NCI-H1694 treated with DMSO at 0.1 percent for 48 hours (cell line): ENCODE data around the gene YTHDC1.
"Not testable (repeated sequence)": the region's sequence is repeated elsewhere in the genome, so short reads cannot be mapped to it uniquely, and the experiment has no call there.

Experiments
- DNase-seq: peaks from one replicate; lab custom pipeline; 2025; lab: John Stamatoyannopoulos, UW

Gene YTHDC1

DNA sequence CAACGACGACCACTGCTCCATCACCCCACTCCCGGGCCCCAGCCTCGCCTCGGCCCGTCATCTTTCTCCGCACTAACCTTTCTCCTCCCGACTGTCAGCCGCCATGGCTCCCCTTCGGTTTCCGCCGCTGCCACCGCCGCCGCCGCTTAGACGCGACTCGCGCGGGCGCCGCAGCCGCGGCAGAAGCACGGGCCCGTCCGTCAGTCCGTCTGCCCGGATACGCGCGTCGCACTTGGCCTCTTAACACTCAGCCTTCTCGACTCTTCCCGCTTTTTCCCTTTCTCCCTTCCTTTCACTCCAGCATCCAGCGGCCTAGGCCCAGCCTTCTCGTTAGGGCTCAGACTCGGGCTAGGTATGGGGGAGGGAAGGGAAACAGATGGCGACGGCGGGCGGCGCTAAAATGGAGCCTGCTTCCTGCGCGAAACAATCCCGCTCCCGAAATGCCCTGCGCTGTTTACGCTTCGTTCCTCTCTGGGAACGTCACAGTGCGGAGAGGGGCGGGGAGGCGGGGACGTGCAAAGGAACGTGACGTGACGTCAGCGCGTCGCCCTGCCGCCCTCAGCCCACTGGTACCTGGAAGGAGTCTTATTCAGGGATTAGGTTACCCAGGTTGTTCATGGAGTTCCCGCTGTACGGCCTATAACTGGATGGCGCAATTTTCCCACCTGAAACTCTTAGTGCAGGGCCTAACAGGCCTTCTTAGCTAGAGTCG is at the start of gene YTHDC1:
Gene YTHDC1, minus strand, starts transcription at position 442 of the 712 bp plus-strand sequence. Its CDS starts 337 bp downstream, at position 105.
- peak; percentile 87 for DNase-seq

DNA sequence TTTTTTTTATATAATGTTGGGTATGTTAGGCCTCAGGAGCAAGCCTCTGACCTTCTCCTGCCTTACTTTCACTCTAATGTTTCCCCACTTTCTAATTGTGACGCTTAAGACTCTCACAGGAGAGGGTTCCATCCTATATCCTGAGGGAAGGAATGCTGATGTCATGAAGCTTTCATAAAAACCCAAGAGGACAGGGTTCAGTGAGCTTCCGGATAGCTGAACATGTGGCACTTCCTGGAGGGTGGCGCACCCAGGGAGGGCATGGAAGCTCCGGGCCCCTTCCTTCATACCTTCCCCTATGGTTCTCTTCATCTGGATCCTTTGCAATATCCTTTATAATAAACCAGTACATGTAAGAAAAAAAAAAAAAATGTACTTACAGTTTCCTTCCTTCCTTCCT is 49.4 kb upstream of the YTHDC1 start:
- no peak for DNase-seq

DNA sequence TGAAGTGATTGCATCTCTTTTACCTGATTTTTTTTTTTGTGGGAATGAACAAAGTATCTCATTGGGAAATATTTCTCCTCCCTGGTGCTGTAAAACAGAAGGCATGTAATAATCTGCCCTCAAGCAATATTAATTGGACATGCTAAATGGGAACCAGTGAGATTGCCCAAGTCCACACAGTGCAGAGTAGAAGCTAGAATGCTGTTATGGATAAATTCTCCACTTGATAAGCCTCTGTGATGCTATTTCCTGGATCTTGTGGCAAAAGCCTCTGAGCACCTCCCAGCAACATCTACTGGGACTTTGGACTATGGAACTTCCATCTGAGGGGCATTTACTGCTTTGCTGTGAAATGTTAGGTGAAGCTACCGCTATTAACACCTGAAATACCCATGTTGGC is 46.9 kb upstream of the YTHDC1 start:
- no peak for DNase-seq

DNA sequence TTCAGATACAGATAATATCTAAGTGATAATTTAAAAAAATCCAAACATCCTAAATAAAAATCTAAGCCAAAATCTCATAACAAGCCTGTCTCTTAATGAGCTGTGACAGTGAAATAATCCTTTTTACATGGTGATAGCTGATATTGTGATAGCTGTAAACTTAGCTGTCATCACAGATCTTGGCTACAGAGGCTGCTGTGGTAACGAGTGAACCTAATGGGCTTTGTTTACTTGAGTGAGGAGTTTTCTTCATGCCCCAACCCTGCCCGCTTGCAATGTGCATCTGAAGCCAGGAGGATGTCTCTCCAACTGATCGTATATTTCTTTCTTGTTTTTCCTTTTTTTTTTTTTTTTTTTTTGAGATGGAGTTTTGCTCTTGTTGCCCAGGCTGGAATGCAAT is 41.5 kb upstream of the YTHDC1 start:
- no peak for DNase-seq

DNA sequence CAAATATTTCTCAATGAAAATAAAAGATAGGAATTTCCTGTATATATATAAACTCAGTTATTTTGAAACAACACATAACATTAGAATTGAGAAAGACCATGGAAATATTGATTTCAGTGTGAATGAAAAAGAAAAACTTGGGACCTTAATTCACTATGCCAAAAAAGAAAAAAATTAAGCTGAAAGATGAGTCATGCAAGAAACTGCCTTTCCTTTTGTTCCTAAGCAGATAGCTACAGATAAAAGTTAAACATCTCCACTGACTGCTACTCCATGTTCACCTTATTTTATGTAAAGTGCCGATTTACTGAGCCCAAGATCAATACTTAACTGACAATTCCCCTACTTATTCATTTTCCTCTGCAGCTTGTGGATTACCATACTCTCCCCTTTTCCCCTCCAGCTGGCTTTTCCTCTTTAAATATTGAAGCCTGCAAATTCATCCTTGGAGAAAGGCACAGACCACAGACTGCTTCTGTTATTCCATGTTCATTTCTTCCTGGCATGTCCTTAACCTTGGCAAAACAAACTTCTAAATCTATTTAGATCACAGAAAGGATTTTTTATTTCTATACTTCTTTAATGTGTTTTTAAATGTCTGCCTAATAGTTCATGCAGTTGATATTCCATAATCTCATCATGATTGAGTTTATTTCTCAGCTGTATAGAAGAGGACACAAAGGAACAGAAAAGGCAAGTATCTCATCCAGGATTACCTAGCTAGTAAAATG is 40.5 kb upstream of the YTHDC1 start:
- DNase-seq: no peak

DNA sequence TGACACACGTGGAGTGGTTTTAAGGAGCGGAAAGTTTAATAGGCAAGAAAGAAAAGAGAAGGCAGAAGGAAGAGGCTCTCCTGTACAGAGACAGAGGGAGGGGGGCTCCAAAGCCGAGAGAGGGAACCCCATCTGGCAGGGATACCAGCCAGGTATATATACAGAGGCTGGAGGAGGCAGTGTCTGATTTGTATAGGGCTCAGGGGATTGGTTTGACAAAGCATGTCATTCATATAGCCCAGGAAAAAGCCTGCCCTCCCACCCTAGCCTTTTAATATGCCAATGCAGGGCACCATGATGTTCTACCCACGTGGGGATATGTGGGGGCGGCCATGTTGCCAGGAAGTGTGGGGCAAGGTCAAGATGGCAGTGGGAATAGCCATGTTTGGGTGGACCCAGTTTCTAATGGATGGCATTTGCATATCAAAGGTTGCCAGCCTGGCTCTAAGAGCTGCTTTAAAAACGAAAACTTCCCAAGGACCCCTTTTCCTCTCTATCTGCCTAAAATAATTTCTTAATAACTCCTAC is 39.6 kb upstream of the YTHDC1 start:
- not testable (repeated sequence) for DNase-seq

DNA sequence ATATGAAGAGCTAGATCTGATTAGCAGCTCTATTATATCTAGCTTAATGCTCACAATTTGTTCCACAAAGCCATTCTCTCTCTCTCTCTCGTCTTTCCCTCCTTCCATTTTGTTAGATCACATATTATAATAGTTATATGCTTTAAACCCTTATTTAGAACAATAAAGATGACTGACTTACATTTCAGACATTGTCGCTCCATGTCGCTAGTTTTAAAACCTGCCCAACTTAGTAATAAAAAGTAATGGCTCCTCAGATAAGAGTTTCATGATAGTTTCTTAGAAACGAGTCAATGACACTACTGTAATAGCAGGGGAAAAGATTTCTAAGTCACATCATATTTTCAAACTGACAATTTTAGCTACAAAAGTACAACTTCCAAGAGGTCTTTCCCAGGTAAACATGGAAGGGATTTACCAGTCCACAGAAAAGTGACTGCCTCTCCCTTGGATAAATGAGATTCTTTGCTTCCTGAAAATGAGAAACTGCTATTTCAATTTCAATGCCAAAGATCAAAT is 38.5 kb upstream of the YTHDC1 start:
- DNase-seq: no peak

DNA sequence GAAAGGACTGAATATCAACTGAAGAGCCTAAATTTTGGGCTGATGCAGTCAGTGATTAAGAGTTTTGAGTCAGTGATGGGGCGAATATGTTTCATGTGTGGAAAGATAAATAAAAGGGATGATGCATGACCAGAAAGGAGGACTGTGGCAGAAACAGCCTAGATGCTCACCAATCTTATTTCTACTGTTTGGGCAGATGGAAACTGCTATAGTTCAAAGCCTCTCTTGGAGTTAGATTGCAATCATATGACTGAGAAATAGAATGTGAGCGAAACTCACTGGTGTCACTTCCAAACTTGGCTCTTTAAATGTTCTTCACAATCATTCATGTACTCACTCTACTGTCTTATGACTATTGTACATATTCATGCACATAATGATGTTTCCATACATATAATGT is 35.4 kb upstream of the YTHDC1 start:
- DNase-seq: no peak

DNA sequence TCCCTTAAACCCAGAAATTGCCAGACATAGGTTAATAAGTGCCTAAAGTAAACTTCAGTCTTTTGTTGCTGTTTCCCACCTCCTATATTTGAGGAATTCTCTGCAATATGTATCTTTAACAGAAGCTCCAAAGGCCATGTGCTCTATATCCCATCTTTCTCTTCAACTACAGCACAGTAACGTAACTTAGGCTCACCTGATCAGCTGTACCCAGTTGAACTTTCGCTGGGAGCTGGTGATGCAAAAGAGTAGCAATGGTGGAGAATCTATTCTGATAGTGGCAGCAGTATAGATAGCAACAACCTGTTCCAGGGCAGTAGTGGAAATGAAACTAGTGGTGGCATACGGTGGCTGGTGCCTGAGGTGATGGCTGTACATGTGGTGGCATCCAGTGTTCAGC is 33.2 kb upstream of the YTHDC1 start:
- DNase-seq: no peak

DNA sequence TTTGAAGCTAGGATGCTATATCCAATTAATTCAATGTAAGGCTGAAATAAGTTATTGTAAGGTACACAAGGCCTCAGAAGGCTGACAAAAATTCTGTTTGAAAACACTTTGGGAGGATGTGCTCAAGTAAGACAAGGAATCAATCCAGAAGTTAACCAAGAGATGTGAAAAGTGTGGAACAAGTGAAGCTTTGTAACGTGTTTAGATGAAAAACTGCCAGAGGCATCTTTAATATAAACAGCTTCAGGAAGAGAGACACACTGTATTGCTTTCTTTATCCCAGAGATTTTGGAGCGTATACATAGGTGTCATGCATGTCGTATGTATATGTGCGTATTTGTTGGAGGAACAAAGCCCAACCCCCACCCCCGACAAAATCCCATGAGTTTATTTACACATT is 28.3 kb upstream of the YTHDC1 start:
- DNase-seq: no peak

DNA sequence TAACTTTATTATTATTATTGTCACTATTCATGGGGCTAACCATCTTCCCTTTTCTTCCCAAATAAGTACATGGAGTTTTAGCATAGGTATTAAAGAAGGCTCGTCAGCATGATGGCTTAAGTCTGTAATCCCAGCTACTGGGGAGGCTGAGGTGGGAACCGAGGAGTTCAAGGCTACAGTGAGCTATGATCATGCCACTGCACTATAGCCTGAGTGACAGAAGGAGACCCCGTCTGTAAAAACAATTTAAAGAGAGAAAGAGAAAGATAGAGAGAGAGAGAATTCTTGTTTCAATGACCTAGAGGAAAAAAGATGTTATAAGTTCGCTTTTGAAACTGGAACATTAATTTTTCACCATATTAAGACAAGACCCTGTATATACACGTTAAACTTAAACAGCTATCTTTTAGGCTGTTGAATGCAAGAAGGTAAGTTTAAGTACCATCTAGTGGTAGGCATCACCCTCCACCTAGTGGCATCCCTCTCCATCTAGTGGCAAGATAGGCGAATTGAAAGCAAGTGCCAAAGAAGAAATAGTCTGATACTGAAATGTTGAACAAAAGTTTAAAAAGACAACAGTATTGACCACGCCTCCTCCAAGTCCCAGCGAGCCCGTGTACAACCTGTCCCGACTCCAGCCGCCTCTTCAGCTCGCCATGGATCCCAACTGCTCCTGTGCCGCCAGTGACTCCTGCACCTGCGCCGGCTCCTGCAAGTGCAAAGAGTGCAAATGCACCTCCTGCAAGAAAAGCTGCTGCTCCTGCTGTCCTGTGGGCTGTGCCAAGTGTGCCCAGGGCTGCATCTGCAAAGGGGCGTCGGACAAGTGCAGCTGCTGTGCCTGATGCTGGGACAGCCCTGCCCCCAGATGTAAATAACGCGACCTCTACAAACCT is 26.0 kb upstream of the YTHDC1 start:
- DNase-seq: peak; percentile 36

DNA sequence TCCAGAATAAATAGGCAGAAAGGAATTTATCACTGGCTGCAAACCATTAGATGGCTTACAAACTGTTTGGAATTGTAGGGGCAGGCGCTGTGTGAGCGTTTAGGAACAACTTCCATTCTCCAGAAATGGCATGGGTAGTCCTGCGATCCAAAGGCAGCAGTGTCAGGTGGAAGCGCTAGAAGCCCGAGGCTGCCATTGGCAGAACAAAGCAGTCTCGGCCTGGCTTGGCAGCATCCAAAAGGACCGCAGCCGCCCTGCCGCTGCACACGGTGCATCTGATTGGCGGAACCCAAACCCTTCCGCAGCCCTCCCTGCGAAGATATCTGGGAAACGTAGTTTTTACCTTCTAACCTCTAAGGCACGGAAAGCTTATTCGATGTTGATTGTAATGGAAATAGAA is 23.6 kb upstream of the YTHDC1 start:
- DNase-seq: no peak

DNA sequence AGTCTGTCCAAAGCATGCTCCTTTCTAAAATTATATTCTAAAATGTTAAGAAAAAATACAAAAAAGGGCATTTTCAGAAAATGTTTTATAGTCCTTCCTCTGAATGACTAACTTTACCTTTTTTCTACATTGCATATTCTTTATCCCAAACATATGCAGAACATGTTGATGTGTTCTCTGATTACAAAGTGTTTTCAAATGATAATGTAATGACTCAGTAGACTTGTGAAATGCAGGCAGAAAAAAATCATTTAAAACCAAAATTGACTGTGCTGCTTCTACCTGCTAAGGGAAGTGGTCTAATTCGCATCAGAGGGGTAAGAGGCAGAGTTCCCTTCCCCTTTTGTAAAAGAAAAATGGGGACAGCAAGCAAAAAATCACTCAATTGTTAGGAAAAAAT is 22.7 kb upstream of the YTHDC1 start:
- no peak for DNase-seq

DNA sequence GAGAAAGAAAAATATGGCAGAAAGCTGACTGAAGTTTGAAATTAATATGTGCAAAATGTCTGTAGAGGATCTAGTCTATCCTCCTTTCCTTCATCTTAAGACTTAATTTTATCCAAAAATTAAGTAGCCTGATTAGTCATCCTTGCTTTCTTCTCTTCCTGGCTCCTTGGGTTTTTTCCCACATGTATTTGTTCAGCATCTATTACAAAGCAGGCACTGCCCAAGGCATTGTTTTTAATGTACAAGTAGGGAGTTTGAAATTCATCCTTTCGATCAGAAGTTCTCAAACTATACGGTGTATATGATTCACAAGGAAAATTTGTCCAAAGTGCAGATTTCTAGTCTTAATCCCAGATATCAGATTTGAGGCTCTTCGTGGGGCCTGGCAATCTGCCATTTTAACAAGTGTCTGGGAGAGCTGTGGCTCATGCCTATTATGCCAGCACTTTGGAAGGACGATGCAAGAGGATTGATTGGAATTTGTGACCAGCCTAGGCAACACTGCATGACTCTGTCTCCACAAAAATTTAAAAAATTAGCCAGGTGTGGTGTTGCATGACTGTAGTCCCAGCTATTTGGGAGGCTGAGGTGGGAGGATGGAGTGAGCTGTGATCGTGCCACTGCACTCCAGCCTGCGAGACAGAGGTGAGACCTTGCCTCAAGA is 19.4 kb upstream of the YTHDC1 start:
- no peak for DNase-seq

DNA sequence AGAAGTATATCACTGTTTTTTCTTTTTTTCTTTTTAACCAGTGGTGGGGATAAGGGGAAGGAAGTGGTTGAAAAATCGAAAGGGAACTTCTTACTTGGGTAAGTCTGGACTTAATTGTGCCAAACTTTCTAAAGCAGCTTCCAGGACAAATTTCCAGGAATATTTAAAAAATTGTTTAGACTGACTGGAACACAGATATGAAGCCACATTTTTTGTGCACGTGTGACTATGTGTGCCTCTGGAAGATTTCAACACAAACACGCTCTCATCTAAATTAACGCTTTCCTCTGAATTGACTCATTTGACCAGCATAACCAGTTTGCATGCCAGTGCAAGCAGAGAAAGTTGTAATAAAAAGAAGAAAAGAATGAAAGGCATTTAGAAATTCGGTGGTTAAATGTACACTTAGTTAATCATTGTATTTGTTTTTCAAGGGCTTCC is 18.8 kb upstream of the YTHDC1 start:
- no peak for DNase-seq

DNA sequence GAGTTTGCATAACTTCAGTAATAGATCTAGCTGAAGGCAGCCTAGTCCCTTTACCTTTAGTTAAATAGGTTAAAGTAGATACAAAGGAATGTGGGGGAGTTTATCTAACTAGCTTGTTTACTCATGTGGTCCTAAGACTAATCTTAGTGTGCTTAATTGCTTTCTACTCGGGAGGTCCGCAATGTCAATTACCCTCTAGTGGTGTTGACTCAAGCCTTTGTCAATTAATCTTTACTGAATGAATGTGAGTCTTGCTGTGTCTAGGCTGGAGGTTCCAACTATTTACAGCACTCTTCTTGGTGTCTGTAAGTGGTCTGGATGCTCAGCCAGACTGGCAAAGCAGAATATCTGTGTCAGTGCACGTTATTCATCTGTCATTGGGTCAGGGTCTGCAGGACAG is 17.9 kb upstream of the YTHDC1 start:
- no peak for DNase-seq

DNA sequence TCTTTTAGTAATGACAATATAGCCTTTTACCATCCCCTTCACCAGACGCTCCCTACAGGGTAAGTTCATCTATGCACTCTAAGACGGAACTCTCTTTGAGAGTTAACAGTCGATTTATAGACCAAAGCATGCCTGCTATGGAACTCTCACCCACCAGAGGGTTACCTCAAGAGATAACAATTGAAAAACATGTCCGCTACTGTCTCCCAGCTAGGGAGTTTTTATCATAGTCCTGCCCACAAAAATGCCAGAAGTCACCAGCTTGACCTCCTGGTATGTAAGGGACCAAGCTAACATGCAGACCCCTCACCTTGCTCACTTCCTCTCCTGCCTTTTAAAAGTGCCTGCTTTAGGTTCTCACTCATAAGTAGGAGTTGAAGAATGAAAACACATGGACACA is 16.7 kb upstream of the YTHDC1 start:
- DNase-seq: no peak

DNA sequence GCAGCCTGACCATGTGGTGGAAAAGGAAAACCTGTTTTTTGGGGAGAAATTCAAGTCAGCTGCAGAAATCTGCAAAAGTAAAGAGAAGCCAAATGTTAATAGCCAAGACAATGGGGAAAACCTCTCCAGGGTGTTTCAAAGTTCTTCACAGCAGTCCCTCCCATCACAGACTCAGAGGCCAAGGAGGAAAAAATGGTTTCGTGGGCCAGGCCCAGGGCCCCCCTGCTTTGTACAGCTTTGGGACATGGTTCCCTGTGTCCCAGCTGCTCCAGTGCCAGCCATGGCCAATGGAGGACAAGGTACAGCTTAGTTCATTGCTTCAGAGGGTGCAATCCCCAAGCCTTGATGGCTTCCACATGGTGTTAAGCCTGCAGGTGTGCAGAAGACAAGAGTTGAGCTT is 15.2 kb upstream of the YTHDC1 start:
- no peak for DNase-seq

DNA sequence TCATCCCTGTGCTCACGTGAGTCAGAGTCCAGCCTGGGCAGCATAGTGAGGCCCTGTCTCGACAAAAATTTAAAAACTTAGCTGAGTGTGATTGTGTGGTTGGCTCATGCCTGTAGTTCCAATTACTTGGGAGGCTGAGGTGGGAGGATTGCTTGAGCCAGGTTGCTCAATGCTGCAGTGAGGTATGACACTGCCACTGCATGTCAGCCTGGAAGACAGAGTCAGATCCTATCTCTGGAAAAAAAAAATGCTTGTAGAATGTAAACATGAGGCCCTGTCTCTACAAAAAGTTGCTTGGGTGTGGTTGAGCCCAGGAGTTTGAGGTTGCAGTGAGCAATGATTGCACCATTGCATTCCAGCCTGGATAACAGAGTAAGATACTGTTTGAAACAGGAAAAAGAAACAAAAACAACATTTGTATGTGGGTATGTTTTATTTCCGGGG is 11.3 kb upstream of the YTHDC1 start:
- no peak for DNase-seq

DNA sequence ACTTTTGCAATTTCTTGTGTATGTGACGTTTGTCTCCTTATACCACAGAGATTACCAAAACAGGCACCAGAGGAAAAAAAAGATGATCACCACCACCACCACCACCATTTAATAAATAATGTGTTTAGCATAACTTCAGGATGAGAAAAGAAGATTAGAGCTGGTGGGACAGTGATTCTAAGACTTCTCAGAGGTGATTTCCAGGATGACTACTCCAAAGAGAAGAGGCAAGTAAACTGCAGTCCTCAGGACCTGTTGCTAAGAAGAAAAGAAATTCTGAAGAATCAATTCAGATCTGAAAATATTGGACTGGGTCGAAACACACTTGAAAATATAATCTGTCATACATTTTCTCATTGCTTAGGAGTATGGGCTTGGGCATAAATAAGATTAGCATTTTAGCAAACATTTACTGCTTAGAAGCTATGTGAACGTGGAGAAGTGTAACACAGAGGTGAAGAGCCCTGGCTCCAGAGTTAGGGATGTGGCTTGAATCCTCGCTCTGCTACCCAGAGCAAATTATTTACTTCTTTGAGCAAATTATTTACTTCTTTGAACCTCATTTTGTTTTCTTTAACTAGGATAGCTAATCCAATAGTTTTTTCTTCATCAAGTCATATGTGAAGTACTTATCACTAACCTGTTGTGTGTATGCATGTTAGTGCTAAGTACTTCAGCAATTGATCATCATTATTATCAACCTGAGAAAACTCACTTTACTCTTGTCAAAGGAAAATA is 10.5 kb upstream of the YTHDC1 start:
- DNase-seq: no peak

DNA sequence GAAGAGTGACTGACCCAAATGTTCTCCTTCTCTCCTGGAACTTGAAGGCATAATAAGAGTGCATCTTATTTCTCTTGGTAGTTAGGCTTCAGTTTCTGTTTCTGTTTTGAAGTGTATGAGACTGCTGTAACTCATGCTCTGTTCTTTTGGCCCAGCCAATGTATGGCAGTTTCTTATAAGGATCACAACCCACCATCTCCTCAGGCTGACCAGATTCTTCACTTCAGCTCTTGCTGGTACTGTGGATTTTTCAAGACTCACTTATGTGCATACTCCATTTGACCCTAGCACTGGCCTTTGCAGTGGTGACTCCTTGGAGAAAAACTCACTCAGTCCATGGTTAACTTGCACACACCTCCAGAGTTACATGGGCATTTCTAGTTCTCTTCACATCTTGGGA is 9.6 kb upstream of the YTHDC1 start:
- DNase-seq: no peak
